SHP77 (cell line): ENCODE measurements around the gene DTWD1.
A peak's percentile ranks its signal among the peaks of the same experiment; 100 is the strongest.
"Not testable (repeated sequence)": the region's sequence is repeated elsewhere in the genome, so short reads cannot be mapped to it uniquely, and the experiment has no call there.

Experiments used
- DNase-seq, 2 experiments: peaks; one replicate each; lab custom pipeline; 2025; lab: John Stamatoyannopoulos, UW

Gene DTWD1, protein sequence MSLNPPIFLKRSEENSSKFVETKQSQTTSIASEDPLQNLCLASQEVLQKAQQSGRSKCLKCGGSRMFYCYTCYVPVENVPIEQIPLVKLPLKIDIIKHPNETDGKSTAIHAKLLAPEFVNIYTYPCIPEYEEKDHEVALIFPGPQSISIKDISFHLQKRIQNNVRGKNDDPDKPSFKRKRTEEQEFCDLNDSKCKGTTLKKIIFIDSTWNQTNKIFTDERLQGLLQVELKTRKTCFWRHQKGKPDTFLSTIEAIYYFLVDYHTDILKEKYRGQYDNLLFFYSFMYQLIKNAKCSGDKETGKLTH

DNA sequence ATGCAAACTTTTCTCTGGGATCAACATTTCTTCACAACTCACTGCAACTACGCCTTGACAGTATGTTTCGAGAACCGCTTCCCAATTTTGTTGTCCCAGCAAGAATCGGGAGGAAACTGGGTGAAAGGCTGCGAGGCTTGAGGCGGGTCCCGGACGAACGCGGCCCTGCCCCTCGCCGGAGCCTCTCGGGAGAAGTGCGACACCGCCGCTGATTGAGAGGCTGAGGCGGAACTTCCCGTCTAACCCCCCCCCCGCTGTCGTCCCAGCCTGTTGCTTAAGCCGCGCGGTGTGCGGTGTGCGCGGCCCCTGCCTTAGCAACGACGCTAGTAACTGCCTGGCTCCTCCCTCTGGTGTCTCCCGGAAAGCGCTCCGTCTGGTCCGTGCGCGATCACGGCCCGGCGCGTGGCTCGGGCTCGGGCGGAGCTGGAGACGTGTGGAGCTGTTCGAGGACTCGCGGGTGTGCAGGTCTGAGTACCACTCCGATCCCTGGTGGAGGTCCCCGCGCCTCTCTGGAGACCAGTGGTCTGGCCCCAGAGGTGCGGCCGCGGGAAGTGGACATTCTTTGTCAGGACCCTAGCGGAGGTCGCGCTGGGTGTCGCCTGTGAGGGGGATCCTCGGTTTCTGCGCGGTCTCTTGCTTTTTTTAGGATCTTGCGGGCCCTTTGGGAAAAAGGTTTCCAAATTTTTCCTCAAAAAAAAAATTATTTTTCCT, at the start of gene DTWD1, which contains the start of gene FAM227B:
Gene DTWD1 (plus strand): TSS at position 391 of the 711 bp plus-strand sequence. CDS start 4,120 bp downstream, outside the sequence.
Gene FAM227B (minus strand): TSS at position 161 of the 711 bp plus-strand sequence. CDS start 5,647 bp downstream, outside the sequence.
- DNase-seq, result peak; percentile 93 to 96

DNA sequence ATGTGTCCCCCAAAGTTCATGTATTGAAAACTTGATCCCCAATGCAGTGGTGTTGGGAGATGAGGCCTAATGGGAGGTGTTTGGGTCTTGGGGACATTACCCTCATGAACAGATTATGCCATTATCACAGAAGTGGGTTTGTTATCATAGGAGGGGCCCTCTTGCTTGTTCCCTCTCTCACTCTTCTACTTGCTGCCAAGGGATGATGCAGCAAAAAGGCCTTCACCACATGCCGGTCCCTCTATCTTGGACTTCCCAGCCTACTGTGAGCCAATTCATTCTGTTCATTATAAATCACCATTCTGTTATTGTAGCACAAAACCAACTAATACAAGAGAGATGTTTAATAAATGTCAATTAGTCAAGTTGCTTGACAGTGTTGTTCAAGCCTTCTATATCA, 47.4 kb upstream of the DTWD1 start:
- DNase-seq, result no peak

GRCh38 chr15:49589030-49589429, 31.8 kb upstream of the DTWD1 start:
- no peak for DNase-seq

- not testable (repeated sequence) for DNase-seq
These were observed 28.0 kb upstream of the DTWD1 start for GRCh38 chr15:49592829-49593316.

DNA sequence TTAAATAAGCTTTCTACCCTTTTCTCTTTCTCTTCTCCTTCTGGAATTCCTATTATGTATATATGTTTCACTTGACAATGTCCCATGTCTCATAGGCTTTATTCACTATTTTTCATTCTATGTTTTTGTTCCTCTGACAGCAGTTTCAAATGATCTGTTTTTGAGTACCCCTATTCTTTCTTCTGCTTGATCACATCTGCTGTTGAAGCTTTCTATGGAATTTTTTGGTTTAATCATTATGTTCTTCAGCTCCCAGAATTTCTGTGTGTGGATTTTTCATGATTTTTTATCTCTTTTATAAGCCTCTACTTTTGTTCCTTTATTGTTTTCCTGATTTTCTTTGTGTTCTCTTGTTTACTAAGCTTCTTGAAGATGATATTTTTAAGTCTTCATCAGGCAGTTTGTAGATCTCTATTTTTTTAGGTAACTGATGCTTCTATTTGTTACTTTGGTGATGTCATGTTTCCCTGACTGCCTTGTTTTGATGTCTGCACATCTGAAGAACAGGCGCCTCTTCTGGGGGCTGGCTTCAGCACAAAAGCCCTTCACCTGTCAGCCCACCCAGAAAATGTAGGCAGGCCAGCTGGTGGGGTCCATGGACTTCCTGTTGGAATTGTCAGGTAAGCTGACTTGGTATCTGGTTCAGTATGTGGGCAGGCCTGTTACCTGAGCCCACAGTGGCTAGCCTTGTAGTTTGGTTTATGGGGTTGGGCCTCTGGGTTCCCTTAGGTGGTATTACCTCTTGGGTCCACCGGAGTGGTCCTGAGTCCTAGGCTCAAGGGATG, 16.0 kb upstream of the DTWD1 start:
- no peak for DNase-seq

GRCh38 chr15:49605588-49605987, 15.3 kb upstream of the DTWD1 start:
- no peak for DNase-seq

GRCh38 chr15:49606594-49606993, 14.3 kb upstream of the DTWD1 start:
- no peak for DNase-seq

- DNase-seq, result no peak
These were observed 10.5 kb upstream of the DTWD1 start for GRCh38 chr15:49610157-49610918.

GRCh38 chr15:49612240-49612639, 8.6 kb upstream of the DTWD1 start:
- DNase-seq, result not testable (repeated sequence)

GRCh38 chr15:49619226-49619625, 1.6 kb upstream of the DTWD1 start:
- DNase-seq, result no peak

- DNase-seq, result no peak
These were observed 649 bp upstream of the DTWD1 start for GRCh38 chr15:49620199-49620598.

DNA sequence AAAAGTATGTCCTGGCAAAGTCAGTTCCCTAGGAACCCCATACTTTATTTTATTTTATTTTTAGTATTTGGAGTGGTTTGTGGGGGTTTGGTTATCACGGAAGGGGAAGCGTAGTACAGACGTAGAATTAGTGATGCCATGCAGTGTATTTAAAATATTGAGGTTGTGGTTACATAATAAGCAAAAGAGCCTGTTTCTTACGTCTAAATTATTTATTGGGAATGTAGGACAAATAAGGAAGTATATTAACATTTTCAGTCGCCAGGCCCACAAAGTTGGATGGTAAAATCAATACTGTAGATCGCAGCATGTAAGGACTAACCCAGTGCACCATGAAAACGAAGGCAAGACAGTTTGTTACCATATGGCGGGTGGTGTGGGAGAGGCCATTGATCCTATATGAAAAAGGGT, 558 bp downstream of the DTWD1 start:
- peak in 1 of 2 experiments; percentile 2 for DNase-seq

- no peak for DNase-seq
These were observed 1.0 kb downstream of the DTWD1 start for GRCh38 chr15:49621887-49622286.

- DNase-seq, result no peak
These were observed 1.7 kb downstream of the DTWD1 start for GRCh38 chr15:49622561-49622960.

DNA sequence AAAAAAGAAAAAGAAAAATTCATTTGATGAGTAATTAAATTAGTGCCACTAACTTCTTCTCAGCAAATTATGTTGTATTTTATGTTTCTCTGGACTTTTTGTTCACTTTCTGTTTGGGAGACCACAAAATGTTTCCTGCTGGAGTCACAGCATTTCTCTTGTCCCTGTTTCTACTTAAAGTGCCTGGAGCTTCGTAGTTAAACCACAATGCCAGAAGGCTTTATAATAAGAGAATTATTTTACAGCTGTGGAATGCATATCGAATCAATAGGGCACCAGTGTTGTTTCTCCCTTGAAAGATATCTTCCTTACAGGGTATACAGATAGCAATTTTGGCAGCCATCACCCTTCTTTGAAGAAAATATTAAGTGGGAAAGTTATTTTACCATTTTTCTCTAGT, 3.2 kb downstream of the DTWD1 start:
- DNase-seq, result no peak

- DNase-seq, result no peak
These were observed 4.7 kb downstream of the DTWD1 start for GRCh38 chr15:49625460-49626036.

DNA sequence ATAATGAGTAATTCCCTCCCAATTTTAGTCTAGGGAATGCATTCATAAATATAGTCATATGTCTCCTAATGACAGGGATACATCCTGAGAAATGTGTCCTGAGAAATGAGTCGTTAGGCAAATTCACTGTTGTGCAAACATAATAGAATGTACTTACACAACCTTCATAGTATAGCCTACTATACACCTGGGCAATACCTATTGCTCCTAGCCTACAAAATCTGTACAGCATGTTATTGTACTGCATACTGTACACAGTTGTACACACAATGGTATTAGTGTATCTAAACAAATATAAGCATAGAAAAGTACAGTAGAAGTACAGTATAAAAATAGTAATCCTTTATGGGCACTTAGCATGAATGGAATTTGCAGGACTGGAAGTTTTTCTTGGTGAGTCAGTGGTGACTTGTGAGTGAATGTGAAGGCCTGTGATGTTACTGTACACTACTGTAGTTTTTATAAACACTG, 6.6 kb downstream of the DTWD1 start:
- no peak for DNase-seq

GRCh38 chr15:49628379-49628778, 7.5 kb downstream of the DTWD1 start:
- DNase-seq, result no peak

DNA sequence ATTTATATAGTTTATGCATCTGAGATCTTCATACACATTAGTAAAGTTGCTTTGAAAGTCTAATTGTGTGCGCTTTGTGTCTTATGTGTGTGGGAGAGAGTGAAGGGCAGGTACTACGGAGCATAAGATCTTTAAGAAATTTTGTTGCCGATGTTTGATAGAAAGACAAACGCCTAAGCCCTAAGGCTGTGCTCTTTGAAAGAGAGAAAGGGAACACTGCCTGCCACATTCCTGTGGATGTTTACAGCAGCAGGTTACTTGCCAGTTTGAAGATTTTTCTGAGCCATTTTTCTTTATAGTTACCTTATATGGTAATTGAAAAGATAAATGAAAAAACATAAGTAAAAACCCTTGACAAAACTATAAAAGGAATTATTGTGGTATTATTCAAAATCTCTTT, 17.0 kb downstream of the DTWD1 start:
- DNase-seq, result no peak

DNA sequence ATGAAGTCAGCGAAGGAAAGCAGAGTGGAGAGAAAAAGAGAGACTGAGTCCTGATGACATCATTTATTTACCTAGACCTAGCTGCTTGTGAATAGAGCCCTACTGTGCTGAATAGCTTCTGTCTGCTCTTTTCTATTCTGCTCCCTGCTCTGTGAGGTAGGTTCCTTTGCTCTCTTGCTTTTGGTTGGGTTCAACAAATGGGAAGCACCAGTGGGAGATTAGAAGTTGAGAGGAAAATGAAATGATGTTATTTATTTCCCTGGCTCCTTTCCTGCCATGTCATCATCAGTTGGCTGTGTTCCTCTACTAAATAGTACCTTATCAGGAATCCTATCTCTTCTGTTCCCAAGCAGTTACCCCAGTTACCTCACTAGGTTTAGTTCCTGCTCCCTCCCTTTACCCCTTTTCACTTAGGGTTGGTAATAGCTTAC, 23.5 kb downstream of the DTWD1 start:
- DNase-seq, result no peak

- no peak for DNase-seq
These were observed 24.4 kb downstream of the DTWD1 start for GRCh38 chr15:49645277-49645676.
